ENCODE data around the gene POLE2. TPM values are rescaled to one million over a fixed set of nuclear protein-coding genes. Genes with fewer than 3 reads are reported as not detected.

Gene POLE2
- total and polyA plus RNA-seq, 2 of the 13 experiments (the other 11 are each of a cell fraction or from before 2014, with no cell fraction given): 16.6 to 37.0 TPM

DNA sequence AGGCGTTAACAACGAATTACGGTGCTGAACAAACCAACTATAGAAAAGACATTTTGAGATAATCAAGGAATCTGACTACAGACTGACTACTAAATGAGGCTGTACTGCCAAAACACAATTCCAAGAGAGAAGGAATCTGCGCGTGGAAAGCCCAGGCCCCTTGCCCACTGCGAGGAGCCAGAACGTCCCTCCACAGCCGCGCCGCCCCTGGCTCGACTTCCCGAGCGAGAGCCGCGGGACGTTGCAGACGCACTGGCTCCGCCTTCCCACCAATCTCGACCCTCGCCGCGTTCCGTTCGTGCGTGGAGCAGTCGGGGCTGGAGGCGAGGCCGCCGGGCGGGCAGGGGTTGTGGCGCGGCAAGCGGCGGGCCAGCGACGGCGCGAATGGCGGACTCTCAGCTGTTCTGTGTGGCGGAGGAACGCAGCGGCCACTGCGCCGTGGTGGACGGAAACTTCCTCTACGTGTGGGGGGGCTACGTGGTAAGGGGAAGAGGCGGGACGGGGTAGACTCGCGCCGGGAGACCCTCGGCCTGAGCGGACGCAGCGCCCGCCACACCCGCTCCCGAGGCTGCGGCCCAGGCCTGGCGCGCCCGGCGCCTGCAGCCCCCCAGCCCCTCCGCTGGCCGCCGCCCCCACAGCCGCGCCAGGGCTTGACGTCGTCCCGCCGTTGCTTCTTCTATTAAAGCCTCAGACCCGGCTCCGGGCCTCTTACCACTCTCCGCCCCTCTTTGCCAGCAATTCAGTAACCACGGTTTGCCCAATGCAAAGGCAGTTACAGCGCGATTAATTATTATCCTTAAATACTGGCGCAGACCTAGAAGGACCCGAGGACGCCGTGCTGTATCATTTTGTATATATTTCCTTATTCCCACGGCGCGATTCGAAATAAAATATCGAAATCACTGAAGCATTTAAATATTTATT is 5.1 kb upstream of the POLE2 start, which contains the start of gene KLHDC1 (continued):
- TF ChIP-seq ZNF30 (CRISPR knock-in tag; IDR thresholded peaks at IDR 0.05) (peak; percentile 83; the same call in 1 of the 2 replicates), PAWR (CRISPR knock-in tag; IDR thresholded peaks at IDR 0.05; ENCODE audit: borderline replicate concordance) (no peak), NR3C1 (CRISPR knock-in tag; IDR thresholded peaks at IDR 0.05) (no peak), ZNF446 (CRISPR knock-in tag; IDR thresholded peaks at IDR 0.05) (no peak), CEBPB (IDR thresholded peaks at IDR 0.05; ENCODE audit: borderline replicate concordance, low read depth, low read length) (peak; percentile 7; the same call in 1 of the 2 replicates), HNRNPH1 (optimal IDR thresholded peaks at IDR 0.05; ENCODE audit: low read depth, low read length) (no peak), YEATS4 (CRISPR knock-in tag; IDR thresholded peaks at IDR 0.05; ENCODE audit: borderline replicate concordance) (peak; percentile 70; the same call in 1 of the 2 replicates), NAIF1 (CRISPR knock-in tag; IDR thresholded peaks at IDR 0.05; ENCODE audit: borderline replicate concordance) (peak; percentile 78; the same call in 1 of the 2 replicates), ZFX (CRISPR knock-in tag; IDR thresholded peaks at IDR 0.05; ENCODE audit: low read depth) (peak; percentile 96)
- TF ChIP-seq, protein P1, sequence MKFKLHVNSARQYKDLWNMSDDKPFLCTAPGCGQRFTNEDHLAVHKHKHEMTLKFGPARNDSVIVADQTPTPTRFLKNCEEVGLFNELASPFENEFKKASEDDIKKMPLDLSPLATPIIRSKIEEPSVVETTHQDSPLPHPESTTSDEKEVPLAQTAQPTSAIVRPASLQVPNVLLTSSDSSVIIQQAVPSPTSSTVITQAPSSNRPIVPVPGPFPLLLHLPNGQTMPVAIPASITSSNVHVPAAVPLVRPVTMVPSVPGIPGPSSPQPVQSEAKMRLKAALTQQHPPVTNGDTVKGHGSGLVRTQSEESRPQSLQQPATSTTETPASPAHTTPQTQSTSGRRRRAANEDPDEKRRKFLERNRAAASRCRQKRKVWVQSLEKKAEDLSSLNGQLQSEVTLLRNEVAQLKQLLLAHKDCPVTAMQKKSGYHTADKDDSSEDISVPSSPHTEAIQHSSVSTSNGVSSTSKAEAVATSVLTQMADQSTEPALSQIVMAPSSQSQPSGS (CRISPR knock-in tag; IDR thresholded peaks at IDR 0.05): no peak
- TF ChIP-seq, protein P2, sequence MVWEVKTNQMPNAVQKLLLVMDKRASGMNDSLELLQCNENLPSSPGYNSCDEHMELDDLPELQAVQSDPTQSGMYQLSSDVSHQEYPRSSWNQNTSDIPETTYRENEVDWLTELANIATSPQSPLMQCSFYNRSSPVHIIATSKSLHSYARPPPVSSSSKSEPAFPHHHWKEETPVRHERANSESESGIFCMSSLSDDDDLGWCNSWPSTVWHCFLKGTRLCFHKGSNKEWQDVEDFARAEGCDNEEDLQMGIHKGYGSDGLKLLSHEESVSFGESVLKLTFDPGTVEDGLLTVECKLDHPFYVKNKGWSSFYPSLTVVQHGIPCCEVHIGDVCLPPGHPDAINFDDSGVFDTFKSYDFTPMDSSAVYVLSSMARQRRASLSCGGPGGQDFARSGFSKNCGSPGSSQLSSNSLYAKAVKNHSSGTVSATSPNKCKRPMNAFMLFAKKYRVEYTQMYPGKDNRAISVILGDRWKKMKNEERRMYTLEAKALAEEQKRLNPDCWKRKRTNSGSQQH (CRISPR knock-in tag; IDR thresholded peaks at IDR 0.05; ENCODE audit: low read depth): no peak
- TF ChIP-seq, protein P3, sequence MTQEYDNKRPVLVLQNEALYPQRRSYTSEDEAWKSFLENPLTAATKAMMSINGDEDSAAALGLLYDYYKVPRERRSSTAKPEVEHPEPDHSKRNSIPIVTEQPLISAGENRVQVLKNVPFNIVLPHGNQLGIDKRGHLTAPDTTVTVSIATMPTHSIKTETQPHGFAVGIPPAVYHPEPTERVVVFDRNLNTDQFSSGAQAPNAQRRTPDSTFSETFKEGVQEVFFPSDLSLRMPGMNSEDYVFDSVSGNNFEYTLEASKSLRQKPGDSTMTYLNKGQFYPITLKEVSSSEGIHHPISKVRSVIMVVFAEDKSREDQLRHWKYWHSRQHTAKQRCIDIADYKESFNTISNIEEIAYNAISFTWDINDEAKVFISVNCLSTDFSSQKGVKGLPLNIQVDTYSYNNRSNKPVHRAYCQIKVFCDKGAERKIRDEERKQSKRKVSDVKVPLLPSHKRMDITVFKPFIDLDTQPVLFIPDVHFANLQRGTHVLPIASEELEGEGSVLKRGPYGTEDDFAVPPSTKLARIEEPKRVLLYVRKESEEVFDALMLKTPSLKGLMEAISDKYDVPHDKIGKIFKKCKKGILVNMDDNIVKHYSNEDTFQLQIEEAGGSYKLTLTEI (CRISPR knock-in tag; conservative IDR thresholded peaks at IDR 0.05): no peak
- TF ChIP-seq, protein P4, sequence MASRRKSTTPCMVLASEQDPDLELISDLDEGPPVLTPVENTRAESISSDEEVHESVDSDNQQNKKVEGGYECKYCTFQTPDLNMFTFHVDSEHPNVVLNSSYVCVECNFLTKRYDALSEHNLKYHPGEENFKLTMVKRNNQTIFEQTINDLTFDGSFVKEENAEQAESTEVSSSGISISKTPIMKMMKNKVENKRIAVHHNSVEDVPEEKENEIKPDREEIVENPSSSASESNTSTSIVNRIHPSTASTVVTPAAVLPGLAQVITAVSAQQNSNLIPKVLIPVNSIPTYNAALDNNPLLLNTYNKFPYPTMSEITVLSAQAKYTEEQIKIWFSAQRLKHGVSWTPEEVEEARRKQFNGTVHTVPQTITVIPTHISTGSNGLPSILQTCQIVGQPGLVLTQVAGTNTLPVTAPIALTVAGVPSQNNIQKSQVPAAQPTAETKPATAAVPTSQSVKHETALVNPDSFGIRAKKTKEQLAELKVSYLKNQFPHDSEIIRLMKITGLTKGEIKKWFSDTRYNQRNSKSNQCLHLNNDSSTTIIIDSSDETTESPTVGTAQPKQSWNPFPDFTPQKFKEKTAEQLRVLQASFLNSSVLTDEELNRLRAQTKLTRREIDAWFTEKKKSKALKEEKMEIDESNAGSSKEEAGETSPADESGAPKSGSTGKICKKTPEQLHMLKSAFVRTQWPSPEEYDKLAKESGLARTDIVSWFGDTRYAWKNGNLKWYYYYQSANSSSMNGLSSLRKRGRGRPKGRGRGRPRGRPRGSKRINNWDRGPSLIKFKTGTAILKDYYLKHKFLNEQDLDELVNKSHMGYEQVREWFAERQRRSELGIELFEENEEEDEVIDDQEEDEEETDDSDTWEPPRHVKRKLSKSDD (CRISPR knock-in tag; IDR thresholded peaks at IDR 0.05; ENCODE audit: low read depth): peak; percentile 95
- TF ChIP-seq, protein P5, sequence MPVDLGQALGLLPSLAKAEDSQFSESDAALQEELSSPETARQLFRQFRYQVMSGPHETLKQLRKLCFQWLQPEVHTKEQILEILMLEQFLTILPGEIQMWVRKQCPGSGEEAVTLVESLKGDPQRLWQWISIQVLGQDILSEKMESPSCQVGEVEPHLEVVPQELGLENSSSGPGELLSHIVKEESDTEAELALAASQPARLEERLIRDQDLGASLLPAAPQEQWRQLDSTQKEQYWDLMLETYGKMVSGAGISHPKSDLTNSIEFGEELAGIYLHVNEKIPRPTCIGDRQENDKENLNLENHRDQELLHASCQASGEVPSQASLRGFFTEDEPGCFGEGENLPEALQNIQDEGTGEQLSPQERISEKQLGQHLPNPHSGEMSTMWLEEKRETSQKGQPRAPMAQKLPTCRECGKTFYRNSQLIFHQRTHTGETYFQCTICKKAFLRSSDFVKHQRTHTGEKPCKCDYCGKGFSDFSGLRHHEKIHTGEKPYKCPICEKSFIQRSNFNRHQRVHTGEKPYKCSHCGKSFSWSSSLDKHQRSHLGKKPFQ (CRISPR knock-in tag; IDR thresholded peaks at IDR 0.05; ENCODE audit: insufficient replicate concordance): peak; percentile 63
